ENCODE measurements around the gene PANK1. TPM values are rescaled to one million over a fixed set of nuclear protein-coding genes. Genes with fewer than 3 reads are reported as not detected.

The PANK1 gene
- total RNA-seq, 1 donor from 2014 or later: 38.0 TPM

GRCh38 chr10:89663144-89663543 lies 18.1 kb upstream of the PANK1 start:
- Histone ChIP-seq H3K4me1 (peaks cover 8% of the 10 kb centered on the region), H4K20me1 (ENCODE audit: low read depth) (no peaks in the 10 kb centered on the region), H2AFZ (replicated peaks) (no peak overlapping the region), H3F3A (ENCODE audit: low read depth) (no peaks in the 10 kb centered on the region), H3K9ac (no peak overlapping the region), H3K4me3 (no peak overlapping the region), H3K36me3 (no peaks in the 10 kb centered on the region), H3K4me2 (no peak overlapping the region), H3K79me2 (ENCODE audit: low read depth) (no peaks in the 10 kb centered on the region), H3K9me3 (ENCODE audit: low read depth) (no peaks in the 10 kb centered on the region), H3K27me3 (no peaks in the 10 kb centered on the region), H3K27ac (no peak overlapping the region)
- Mint-ChIP-seq H3K4me1 (peaks cover 2% of the 10 kb centered on the region), H3K27ac (no peak overlapping the region), H3K36me3 (no peaks in the 10 kb centered on the region), H3K9me3 (no peaks in the 10 kb centered on the region), H3K27me3 (ENCODE audit: insufficient read depth, low read depth) (no peaks in the 10 kb centered on the region), H3K4me3 (no peak overlapping the region)
- no peak for TF ChIP-seq CTCF (IDR thresholded peaks at IDR 0.05)
- no peak for TF ChIP-seq EZH2 (IDR thresholded peaks at IDR 0.05)
- no peak for TF ChIP-seq EZH2phosphoT487 (IDR thresholded peaks at IDR 0.05)
- DNase-seq (ENCODE audit: low spot score): no peak

GRCh38 chr10:89662596-89662995 lies 17.6 kb upstream of the PANK1 start:
- no peak overlapping the region for H3K4me3 Mint-ChIP-seq
- Histone ChIP-seq H3K27ac (no peak overlapping the region), H3K4me2 (no peak overlapping the region), H3K9ac (no peak overlapping the region), H3K9me3 (ENCODE audit: low read depth) (no peaks in the 10 kb centered on the region), H3F3A (ENCODE audit: low read depth) (no peaks in the 10 kb centered on the region), H3K27me3 (no peaks in the 10 kb centered on the region), H4K20me1 (ENCODE audit: low read depth) (no peaks in the 10 kb centered on the region), H3K4me1 (peaks cover 8% of the 10 kb centered on the region), H3K4me3 (no peak overlapping the region), H3K79me2 (ENCODE audit: low read depth) (no peaks in the 10 kb centered on the region), H3K36me3 (no peaks in the 10 kb centered on the region), H2AFZ (replicated peaks) (no peak overlapping the region)
- no peaks in the 10 kb centered on the region for H3K9me3 Mint-ChIP-seq
- no peaks in the 10 kb centered on the region for H3K27me3 Mint-ChIP-seq (ENCODE audit: insufficient read depth, low read depth)
- no peak overlapping the region for H3K27ac Mint-ChIP-seq
- DNase-seq (ENCODE audit: low spot score): no peak
- no peaks in the 10 kb centered on the region for H3K36me3 Mint-ChIP-seq
- H3K4me1 Mint-ChIP-seq: peaks cover 2% of the 10 kb centered on the region
- TF ChIP-seq EZH2phosphoT487 (IDR thresholded peaks at IDR 0.05) (no peak), CTCF (IDR thresholded peaks at IDR 0.05) (no peak), EZH2 (IDR thresholded peaks at IDR 0.05) (no peak)

GRCh38 chr10:89659143-89660131 lies 14.4 kb upstream of the PANK1 start:
- H3K27ac ChIP-seq: no peak overlapping the region
- TF ChIP-seq EZH2phosphoT487 (IDR thresholded peaks at IDR 0.05) (no peak), EZH2 (IDR thresholded peaks at IDR 0.05) (no peak), CTCF (IDR thresholded peaks at IDR 0.05) (no peak)
- H3K9me3 ChIP-seq (ENCODE audit: low read depth): no peaks in the 10 kb centered on the region
- no peaks in the 10 kb centered on the region for H3K4me1 ChIP-seq
- no peaks in the 10 kb centered on the region for H3K79me2 ChIP-seq (ENCODE audit: low read depth)
- no peaks in the 10 kb centered on the region for H3F3A ChIP-seq (ENCODE audit: low read depth)
- H3K9ac ChIP-seq: no peak overlapping the region
- H3K9me3 Mint-ChIP-seq: no peaks in the 10 kb centered on the region
- H3K36me3 ChIP-seq: no peaks in the 10 kb centered on the region
- no peak overlapping the region for H3K4me2 ChIP-seq
- H3K27me3 ChIP-seq: no peaks in the 10 kb centered on the region
- no peak for DNase-seq (ENCODE audit: low spot score)
- H3K27me3 Mint-ChIP-seq (ENCODE audit: insufficient read depth, low read depth): no peaks in the 10 kb centered on the region
- H4K20me1 ChIP-seq (ENCODE audit: low read depth): no peaks in the 10 kb centered on the region
- no peak overlapping the region for H3K4me3 Mint-ChIP-seq
- H3K36me3 Mint-ChIP-seq: peaks cover 1% of the 10 kb centered on the region
- no peaks in the 10 kb centered on the region for H3K4me1 Mint-ChIP-seq
- no peak overlapping the region for H3K4me3 ChIP-seq
- no peak overlapping the region for H3K27ac Mint-ChIP-seq
- H2AFZ ChIP-seq (replicated peaks): no peak overlapping the region
